ENCODE data around the gene TMEM229A.
A peak's percentile ranks its signal among the peaks of the same experiment; 100 is the strongest.
"Not testable (repeated sequence)": the region's sequence is repeated elsewhere in the genome, so short reads cannot be mapped to it uniquely, and the experiment has no call there.

The TMEM229A gene
- long read RNA-seq, donor 1: 0 reads
- long read RNA-seq, donor 2, partial matches to known transcripts: 0 of 2 reads
- long read RNA-seq, donor 2, other reads (novel, unspliced or antisense): 0 of 2 reads
- long read RNA-seq, donor 3: 0 reads
- long read RNA-seq, donor 4: 0 reads
- long read RNA-seq, donor 5: 0 reads
- long read RNA-seq, donor 6: 0 reads
- long read RNA-seq, donor 7, partial matches to known transcripts: 0 of 1 reads
- long read RNA-seq, donor 7, other reads (novel, unspliced or antisense): 0 of 1 reads
- long read RNA-seq, donor 8: 0 reads

- DNase-seq: peak; percentile 81
Observed at GRCh38 chr7:124032369-124033094, at the start of gene TMEM229A. Gene TMEM229A, minus strand, starts transcription at chr7:124033067. Its CDS starts 64 bp downstream, at chr7:124033003.

GRCh38 chr7:124082234-124082633 is 49.4 kb upstream of the TMEM229A start:
- DNase-seq: not testable (repeated sequence)

GRCh38 chr7:124077546-124077945 is 44.7 kb upstream of the TMEM229A start:
- DNase-seq: no peak

GRCh38 chr7:124076841-124077240 is 44.0 kb upstream of the TMEM229A start:
- no peak for DNase-seq

GRCh38 chr7:124074007-124074406 is 41.1 kb upstream of the TMEM229A start:
- no peak for DNase-seq

GRCh38 chr7:124073310-124073645 is 40.4 kb upstream of the TMEM229A start:
- DNase-seq: no peak

- DNase-seq: no peak
Observed at GRCh38 chr7:124072603-124073309, 39.9 kb upstream of the TMEM229A start.

GRCh38 chr7:124071843-124072242 is 39.0 kb upstream of the TMEM229A start:
- DNase-seq: no peak

GRCh38 chr7:124062171-124062570 is 29.3 kb upstream of the TMEM229A start:
- no peak for DNase-seq

GRCh38 chr7:124060528-124060927 is 27.7 kb upstream of the TMEM229A start:
- DNase-seq: no peak

- DNase-seq: no peak
Observed at GRCh38 chr7:124059375-124059774, 26.5 kb upstream of the TMEM229A start.

- no peak for DNase-seq
Observed at GRCh38 chr7:124058515-124058914, 25.6 kb upstream of the TMEM229A start.

- DNase-seq: no peak
Observed at GRCh38 chr7:124057872-124058271, 25.0 kb upstream of the TMEM229A start.

GRCh38 chr7:124056234-124056633 is 23.4 kb upstream of the TMEM229A start:
- DNase-seq: no peak

- no peak for DNase-seq
Observed at GRCh38 chr7:124051681-124052377, 19.0 kb upstream of the TMEM229A start.

- no peak for DNase-seq
Observed at GRCh38 chr7:124042826-124043225, 10.0 kb upstream of the TMEM229A start.

- no peak for DNase-seq
Observed at GRCh38 chr7:124041439-124041838, 8.6 kb upstream of the TMEM229A start.

GRCh38 chr7:124037902-124038301 is 5.0 kb upstream of the TMEM229A start:
- not testable (repeated sequence) for DNase-seq

GRCh38 chr7:124035706-124036105 is 2.8 kb upstream of the TMEM229A start:
- no peak for DNase-seq

GRCh38 chr7:124034754-124035100 is 1.9 kb upstream of the TMEM229A start:
- DNase-seq: no peak

GRCh38 chr7:124033807-124034753 is 1.2 kb upstream of the TMEM229A start:
- no peak for DNase-seq
